HepG2 (cell line): ENCODE data around the gene CNTN5. TPM values are rescaled to one million over a fixed set of nuclear protein-coding genes. Genes with fewer than 3 reads are reported as not detected.

Experiments
- BHLHE40 ChIP-seq: IDR thresholded peaks from 2 replicates; pipeline ENCODE4 v1.6.1; 2011; ENCODE audit warnings: low read length, improper control_type of control experiment
- CBX1 ChIP-seq: IDR thresholded peaks from one replicate; pipeline ENCODE4 v1.6.1; 2016; ENCODE audit warnings: antibody characterized with exemption, low read depth
- GZF1 ChIP-seq: sonication (generic); formaldehyde crosslinking; IDR thresholded peaks from 2 replicates; pipeline ENCODE4 v1.5.1; 2020; ENCODE audit warnings: mild to moderate bottlenecking, missing genetic modification reagents
- HMG20A ChIP-seq: IDR thresholded peaks from 2 replicates; pipeline ENCODE4 v1.6.1; 2016; ENCODE audit warnings: borderline replicate concordance
- IRF2 ChIP-seq: IDR thresholded peaks from 2 replicates; pipeline ENCODE4 v1.6.1; 2018; ENCODE audit warnings: missing genetic modification reagents, missing compliant biosample characterization
- KLF11 ChIP-seq: IDR thresholded peaks from 2 replicates; pipeline ENCODE4 v1.6.1; 2016; ENCODE audit warnings: missing compliant biosample characterization
- NPAS2 ChIP-seq: sonication (generic); formaldehyde crosslinking; IDR thresholded peaks from 2 replicates; pipeline ENCODE4 v1.8.0; 2022; ENCODE audit warnings: mild to moderate bottlenecking, missing genetic modification reagents, borderline replicate concordance
- NR2F2 ChIP-seq: IDR thresholded peaks from 2 replicates; pipeline ENCODE4 v1.6.1; 2012; ENCODE audit warnings: low read depth, inconsistent platforms, borderline replicate concordance
- SOX13 ChIP-seq, 3 experiments: fragments of 450-650 bp in 1 of 3; sonication (generic) in 1 of 3; formaldehyde crosslinking in 1 of 3; IDR thresholded peaks in 2 of 3; conservative IDR thresholded peaks in 1 of 3; 2 replicates each; pipeline versions ENCODE4 v1.5.0 to v1.6.1; 2016 to 2020; ENCODE audit warnings: antibody characterized with exemption in 1 of 3, mild to moderate bottlenecking in 1 of 3, missing compliant biosample characterization in 1 of 3, missing genetic modification reagents in 1 of 3, moderate library complexity in 1 of 3
- YEATS4 ChIP-seq: sonication (generic); formaldehyde crosslinking; IDR thresholded peaks from 2 replicates; pipeline ENCODE4 v1.4.0; 2020; ENCODE audit warnings: missing genetic modification reagents, borderline replicate concordance
- ZBTB38 ChIP-seq: sonication (generic); formaldehyde crosslinking; IDR thresholded peaks from 2 replicates; pipeline ENCODE4 v1.5.1; 2020; ENCODE audit warnings: mild to moderate bottlenecking, missing genetic modification reagents
- ZNF20 ChIP-seq: sonication (generic); formaldehyde crosslinking; IDR thresholded peaks from 2 replicates; pipeline ENCODE4 v1.4.0; 2020; ENCODE audit warnings: mild to moderate bottlenecking, moderate library complexity, missing genetic modification reagents
- ZNF24 ChIP-seq: fragments of 450-650 bp; IDR thresholded peaks from 2 replicates; pipeline ENCODE4 v1.6.1; 2017; ENCODE audit warnings: antibody characterized with exemption, mild to moderate bottlenecking
- ZNF33A ChIP-seq: sonication (generic); formaldehyde crosslinking; IDR thresholded peaks from 2 replicates; pipeline ENCODE4 v1.5.1; 2020; ENCODE audit warnings: missing genetic modification reagents, mild to moderate bottlenecking, moderate library complexity, borderline replicate concordance
- ZNF567 ChIP-seq: sonication (generic); formaldehyde crosslinking; IDR thresholded peaks from 2 replicates; pipeline ENCODE4 v1.8.1; 2023; ENCODE audit warnings: mild to moderate bottlenecking, missing genetic modification reagents, borderline replicate concordance
- ZNF652 ChIP-seq: IDR thresholded peaks from 2 replicates; pipeline ENCODE4 v1.6.1; 2016; ENCODE audit warnings: low read depth, borderline replicate concordance
- ZNF709 ChIP-seq: sonication (generic); formaldehyde crosslinking; IDR thresholded peaks from 2 replicates; pipeline ENCODE4 v1.5.0; 2020; ENCODE audit warnings: mild to moderate bottlenecking, missing genetic modification reagents
- ZNF777 ChIP-seq: sonication (generic); formaldehyde crosslinking; IDR thresholded peaks from 2 replicates; pipeline ENCODE4 v1.4.0; 2020; ENCODE audit warnings: missing genetic modification reagents
- ZNF839 ChIP-seq: sonication (generic); formaldehyde crosslinking; IDR thresholded peaks from 2 replicates; pipeline ENCODE4 v1.4.0; 2020; ENCODE audit warnings: missing genetic modification reagents, mild to moderate bottlenecking, borderline replicate concordance
- polyA plus RNA-seq, 8 experiments: library from polyadenylated mRNA; depleted of rRNA in 3 of 8; stranded (reverse) in 7 of 8; unstranded in 1 of 8; fragments of >200 nt; fragmentation: Illumina TruSeq in 4 of 8; extraction: Trizol in 4 of 8; gene quantifications; 2 replicates each; pipeline versions ENCODE4 v1.2.1 to v1.2.3, GENCODE V29; 2011 to 2016; ENCODE audit warnings: low read depth in 4 of 8, missing spikeins in 1 of 8, mixed read lengths in 1 of 8; ENCODE audit not compliant: insufficient read depth in 1 of 8
- total RNA-seq, 5 experiments: library from RNA; depleted of rRNA; stranded (reverse); fragments of >200 nt; fragmentation: Illumina TruSeq; extraction: Trizol; gene quantifications; 2 replicates each; pipeline ENCODE4 v1.2.3, GENCODE V29; 2016; ENCODE audit warnings: low read depth in 1 of 5
- TF ChIP-seq, protein P1 (sequence below): IDR thresholded peaks from 2 replicates; pipeline ENCODE4 v1.6.1; 2012; ENCODE audit warnings: low read depth, low read length, improper control_type of control experiment
- TF ChIP-seq, protein P2 (sequence below): sonication (generic); formaldehyde crosslinking; IDR thresholded peaks from 2 replicates; pipeline ENCODE4 v1.5.1; 2020; ENCODE audit warnings: mild to moderate bottlenecking, moderate library complexity, missing genetic modification reagents
- TF ChIP-seq, protein P3 (sequence below), 2 experiments: fragments of 450-650 bp in 1 of 2; sonication (generic) in 1 of 2; formaldehyde crosslinking; IDR thresholded peaks; 2 replicates each; pipeline versions ENCODE4 v1.5.0 to v1.8.0; 2020 to 2022; ENCODE audit warnings: mild to moderate bottlenecking in 1 of 2, missing genetic modification reagents in 1 of 2
- TF ChIP-seq, protein P4 (sequence below), 2 experiments: sonication (generic) in 1 of 2; formaldehyde crosslinking in 1 of 2; IDR thresholded peaks; 2 replicates each; pipeline versions ENCODE4 v1.4.0 to v1.6.1; 2018 to 2020; ENCODE audit warnings: missing genetic modification reagents in 2 of 2, borderline replicate concordance in 1 of 2, low read depth in 1 of 2, mild to moderate bottlenecking in 1 of 2, missing biosample characterization in 1 of 2
- TF ChIP-seq, protein P5 (sequence below): IDR thresholded peaks from 2 replicates; pipeline ENCODE4 v1.6.1; 2016; ENCODE audit warnings: missing compliant biosample characterization, missing genetic modification reagents, borderline replicate concordance

The CNTN5 gene
- total and polyA plus RNA-seq, 2 of the 13 experiments (the other 11 are each of a cell fraction or from before 2014, with no cell fraction given), result not detected

DNA sequence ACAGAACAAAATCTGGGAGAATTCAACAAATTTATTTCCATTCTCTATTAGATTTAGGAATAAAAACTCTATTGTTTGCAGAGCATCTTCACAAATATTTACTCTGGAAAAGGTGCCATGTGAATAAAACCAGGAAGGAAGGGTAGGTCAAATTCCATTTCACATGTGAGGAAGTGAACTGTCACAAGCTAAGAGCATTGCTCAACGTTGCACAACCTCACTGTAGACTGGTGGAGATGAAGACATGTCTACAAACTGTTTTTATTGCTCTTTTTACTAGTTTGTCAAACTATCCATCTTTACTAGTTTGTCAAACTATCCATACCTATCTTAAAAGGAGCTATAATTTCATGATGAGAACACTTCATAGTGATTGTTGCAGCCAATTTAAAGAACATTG is 236.4 kb downstream of the CNTN5 start (continued):
- TF ChIP-seq, protein P1, sequence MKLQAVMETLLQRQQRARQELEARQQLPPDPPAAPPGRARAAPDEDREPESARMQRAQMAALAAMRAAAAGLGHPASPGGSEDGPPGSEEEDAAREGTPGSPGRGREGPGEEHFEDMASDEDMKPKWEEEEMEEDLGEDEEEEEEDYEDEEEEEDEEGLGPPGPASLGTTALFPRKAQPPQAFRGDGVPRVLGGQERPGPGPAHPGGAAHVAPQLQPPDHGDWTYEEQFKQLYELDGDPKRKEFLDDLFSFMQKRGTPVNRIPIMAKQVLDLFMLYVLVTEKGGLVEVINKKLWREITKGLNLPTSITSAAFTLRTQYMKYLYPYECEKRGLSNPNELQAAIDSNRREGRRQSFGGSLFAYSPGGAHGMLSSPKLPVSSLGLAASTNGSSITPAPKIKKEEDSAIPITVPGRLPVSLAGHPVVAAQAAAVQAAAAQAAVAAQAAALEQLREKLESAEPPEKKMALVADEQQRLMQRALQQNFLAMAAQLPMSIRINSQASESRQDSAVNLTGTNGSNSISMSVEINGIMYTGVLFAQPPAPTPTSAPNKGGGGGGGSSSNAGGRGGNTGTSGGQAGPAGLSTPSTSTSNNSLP, result 0 out of 2 replicates have a peak, but pooled peaks have one; percentile 47
- TF ChIP-seq ZNF709 (CRISPR knock-in tag) (no peak), NPAS2 (CRISPR knock-in tag) (no peak), ZNF777 (CRISPR knock-in tag) (no peak), IRF2 (CRISPR knock-in tag) (no peak), GZF1 (CRISPR knock-in tag) (no peak), ZBTB38 (CRISPR knock-in tag) (no peak), CBX1 (no peak), KLF11 (CRISPR knock-in tag) (no peak), ZNF652 (CRISPR knock-in tag) (no peak), SOX13 (IDR thresholded peaks at IDR 0.05) (no peak), SOX13 (CRISPR knock-in tag; conservative IDR thresholded peaks at IDR 0.05 in 1 of 2, IDR thresholded peaks at IDR 0.05 in 1 of 2) (peak in 1 of 2 experiments; percentile 66; a peak in 1 of 4 replicates), ZNF839 (CRISPR knock-in tag) (no peak), HMG20A (CRISPR knock-in tag) (peak; percentile 57; the same call in 1 of the 2 replicates), ZNF567 (CRISPR knock-in tag) (no peak), ZNF24 (no peak), ZNF20 (no peak), ZNF33A (CRISPR knock-in tag) (no peak), YEATS4 (CRISPR knock-in tag) (no peak), NR2F2 (no peak), BHLHE40 (peak; percentile 48; the same call in 1 of the 2 replicates)
- TF ChIP-seq, protein P2, sequence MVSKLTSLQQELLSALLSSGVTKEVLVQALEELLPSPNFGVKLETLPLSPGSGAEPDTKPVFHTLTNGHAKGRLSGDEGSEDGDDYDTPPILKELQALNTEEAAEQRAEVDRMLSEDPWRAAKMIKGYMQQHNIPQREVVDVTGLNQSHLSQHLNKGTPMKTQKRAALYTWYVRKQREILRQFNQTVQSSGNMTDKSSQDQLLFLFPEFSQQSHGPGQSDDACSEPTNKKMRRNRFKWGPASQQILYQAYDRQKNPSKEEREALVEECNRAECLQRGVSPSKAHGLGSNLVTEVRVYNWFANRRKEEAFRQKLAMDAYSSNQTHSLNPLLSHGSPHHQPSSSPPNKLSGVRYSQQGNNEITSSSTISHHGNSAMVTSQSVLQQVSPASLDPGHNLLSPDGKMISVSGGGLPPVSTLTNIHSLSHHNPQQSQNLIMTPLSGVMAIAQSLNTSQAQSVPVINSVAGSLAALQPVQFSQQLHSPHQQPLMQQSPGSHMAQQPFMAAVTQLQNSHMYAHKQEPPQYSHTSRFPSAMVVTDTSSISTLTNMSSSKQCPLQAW (CRISPR knock-in tag), result no peak
- TF ChIP-seq, protein P3, sequence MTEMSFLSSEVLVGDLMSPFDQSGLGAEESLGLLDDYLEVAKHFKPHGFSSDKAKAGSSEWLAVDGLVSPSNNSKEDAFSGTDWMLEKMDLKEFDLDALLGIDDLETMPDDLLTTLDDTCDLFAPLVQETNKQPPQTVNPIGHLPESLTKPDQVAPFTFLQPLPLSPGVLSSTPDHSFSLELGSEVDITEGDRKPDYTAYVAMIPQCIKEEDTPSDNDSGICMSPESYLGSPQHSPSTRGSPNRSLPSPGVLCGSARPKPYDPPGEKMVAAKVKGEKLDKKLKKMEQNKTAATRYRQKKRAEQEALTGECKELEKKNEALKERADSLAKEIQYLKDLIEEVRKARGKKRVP (CRISPR knock-in tag; IDR thresholded peaks at IDR 0.05), result peak in 1 of 2 experiments; percentile 18; a peak in 1 of 4 replicates
- TF ChIP-seq, protein P4, sequence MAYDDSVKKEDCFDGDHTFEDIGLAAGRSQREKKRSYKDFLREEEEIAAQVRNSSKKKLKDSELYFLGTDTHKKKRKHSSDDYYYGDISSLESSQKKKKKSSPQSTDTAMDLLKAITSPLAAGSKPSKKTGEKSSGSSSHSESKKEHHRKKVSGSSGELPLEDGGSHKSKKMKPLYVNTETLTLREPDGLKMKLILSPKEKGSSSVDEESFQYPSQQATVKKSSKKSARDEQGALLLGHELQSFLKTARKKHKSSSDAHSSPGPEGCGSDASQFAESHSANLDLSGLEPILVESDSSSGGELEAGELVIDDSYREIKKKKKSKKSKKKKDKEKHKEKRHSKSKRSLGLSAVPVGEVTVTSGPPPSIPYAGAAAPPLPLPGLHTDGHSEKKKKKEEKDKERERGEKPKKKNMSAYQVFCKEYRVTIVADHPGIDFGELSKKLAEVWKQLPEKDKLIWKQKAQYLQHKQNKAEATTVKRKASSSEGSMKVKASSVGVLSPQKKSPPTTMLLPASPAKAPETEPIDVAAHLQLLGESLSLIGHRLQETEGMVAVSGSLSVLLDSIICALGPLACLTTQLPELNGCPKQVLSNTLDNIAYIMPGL (CRISPR knock-in tag; IDR thresholded peaks at IDR 0.05; ENCODE audit: borderline replicate concordance in 1 of 2, low read depth in 1 of 2), result no peak
- TF ChIP-seq, protein P5, sequence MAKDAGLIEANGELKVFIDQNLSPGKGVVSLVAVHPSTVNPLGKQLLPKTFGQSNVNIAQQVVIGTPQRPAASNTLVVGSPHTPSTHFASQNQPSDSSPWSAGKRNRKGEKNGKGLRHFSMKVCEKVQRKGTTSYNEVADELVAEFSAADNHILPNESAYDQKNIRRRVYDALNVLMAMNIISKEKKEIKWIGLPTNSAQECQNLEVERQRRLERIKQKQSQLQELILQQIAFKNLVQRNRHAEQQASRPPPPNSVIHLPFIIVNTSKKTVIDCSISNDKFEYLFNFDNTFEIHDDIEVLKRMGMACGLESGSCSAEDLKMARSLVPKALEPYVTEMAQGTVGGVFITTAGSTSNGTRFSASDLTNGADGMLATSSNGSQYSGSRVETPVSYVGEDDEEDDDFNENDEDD (CRISPR knock-in tag), result no peak
